GM12864 (cell line): ENCODE measurements around the gene LENEP.

ENCODE experiments used
- DNase-seq: peaks from one replicate; pipeline ENCODE4 v3.0.0-alpha.2; 2011; ENCODE audit warnings: low read depth
- H3K4me3 ChIP-seq: 2 replicates; pipeline ENCODE4 v1.5.1; 2011; ENCODE audit warnings: mild to moderate bottlenecking, low read depth, low read length, control low read depth
- TF ChIP-seq, protein P1 (sequence below): IDR thresholded peaks from 2 replicates; pipeline ENCODE4 v1.5.1; 2011; ENCODE audit warnings: low read depth, mild to moderate bottlenecking, moderate library complexity, low read length, control low read depth, inconsistent platforms; ENCODE audit errors: missing control alignments

Gene LENEP

DNA sequence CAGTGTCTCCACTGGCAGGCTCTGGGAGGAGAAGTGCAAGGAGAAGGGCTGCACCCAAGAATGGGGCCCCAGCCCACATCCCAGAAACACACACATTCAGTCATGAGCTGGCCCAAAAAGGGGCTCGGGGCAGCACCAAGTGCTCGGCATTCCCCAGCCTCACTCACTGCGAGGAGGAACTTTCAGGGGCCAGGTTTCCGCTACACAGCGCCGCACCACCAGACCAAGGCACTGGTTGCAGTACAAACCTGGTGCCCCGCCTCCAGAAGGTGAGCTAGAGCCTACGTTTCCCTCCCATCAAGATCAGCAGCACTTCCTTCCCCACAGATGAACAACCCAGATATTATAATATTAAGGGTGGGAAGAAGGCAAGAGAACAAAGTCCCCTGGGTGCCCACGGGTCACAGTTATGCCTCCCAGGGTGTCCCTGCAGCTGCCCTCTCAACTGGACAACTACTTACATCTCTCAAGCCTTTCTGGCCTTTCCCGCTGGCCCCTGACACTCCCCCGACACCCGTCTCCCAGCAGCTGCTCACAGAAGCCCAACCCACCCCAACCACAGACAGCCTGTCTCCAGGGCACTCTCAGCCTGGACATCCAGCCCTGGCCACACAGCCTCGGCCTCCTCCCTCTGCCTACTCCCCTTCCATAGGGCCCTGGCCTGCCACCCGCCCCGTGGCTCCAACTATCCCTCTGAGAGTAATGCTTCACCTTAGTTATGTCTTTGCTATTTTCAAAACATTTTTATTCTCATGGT lies 41.3 kb upstream of the LENEP start:
- H3K4me3 ChIP-seq, result no peak overlapping the region
- no peak for DNase-seq
- TF ChIP-seq, protein P1, sequence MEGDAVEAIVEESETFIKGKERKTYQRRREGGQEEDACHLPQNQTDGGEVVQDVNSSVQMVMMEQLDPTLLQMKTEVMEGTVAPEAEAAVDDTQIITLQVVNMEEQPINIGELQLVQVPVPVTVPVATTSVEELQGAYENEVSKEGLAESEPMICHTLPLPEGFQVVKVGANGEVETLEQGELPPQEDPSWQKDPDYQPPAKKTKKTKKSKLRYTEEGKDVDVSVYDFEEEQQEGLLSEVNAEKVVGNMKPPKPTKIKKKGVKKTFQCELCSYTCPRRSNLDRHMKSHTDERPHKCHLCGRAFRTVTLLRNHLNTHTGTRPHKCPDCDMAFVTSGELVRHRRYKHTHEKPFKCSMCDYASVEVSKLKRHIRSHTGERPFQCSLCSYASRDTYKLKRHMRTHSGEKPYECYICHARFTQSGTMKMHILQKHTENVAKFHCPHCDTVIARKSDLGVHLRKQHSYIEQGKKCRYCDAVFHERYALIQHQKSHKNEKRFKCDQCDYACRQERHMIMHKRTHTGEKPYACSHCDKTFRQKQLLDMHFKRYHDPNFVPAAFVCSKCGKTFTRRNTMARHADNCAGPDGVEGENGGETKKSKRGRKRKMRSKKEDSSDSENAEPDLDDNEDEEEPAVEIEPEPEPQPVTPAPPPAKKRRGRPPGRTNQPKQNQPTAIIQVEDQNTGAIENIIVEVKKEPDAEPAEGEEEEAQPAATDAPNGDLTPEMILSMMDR, result no peak

DNA sequence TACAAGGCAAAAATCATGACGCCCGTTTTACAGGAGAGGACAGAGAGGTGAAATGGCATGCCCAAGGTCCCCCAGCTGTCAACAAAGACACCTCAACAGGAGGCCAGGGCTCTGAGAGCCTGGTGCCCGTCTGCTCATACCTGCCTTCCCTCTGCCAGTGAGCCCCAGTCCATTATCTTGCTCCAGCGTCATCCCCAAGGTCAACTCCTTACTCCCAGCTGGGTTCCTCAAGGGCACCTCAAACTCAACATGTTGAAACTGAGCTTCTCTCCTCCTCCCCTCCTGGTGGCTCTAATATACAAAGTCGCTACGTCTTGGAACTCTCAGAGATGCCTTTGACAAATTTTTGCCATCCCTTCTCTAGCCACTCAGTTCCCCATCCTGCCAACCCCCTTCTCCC lies 40.7 kb upstream of the LENEP start:
- no peak for DNase-seq
- no peak overlapping the region for H3K4me3 ChIP-seq
- TF ChIP-seq, protein P1, result no peak

DNA sequence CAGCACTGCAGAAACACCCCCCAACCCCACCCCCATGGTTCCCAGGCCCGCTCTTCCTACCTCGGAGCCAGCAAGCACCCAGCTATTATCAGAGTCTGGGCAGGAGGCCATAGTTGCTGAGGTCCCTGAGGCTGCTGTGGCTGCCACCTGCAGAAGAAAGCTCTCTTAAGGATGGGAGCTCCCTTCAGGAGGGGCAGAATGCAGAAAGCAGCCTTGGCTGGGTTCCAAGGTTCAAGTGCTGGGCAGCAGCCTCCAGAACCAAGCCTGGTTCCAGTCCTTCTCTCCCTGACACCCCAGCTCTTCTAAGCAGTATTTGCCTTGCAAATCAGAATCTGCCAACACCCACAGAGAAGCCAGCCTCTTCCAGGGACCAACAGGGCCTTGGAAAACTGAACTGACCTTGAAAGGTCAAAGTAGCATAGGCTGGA lies 39.8 kb upstream of the LENEP start:
- no peak for DNase-seq
- TF ChIP-seq, protein P1, result no peak
- H3K4me3 ChIP-seq, result no peak overlapping the region

DNA sequence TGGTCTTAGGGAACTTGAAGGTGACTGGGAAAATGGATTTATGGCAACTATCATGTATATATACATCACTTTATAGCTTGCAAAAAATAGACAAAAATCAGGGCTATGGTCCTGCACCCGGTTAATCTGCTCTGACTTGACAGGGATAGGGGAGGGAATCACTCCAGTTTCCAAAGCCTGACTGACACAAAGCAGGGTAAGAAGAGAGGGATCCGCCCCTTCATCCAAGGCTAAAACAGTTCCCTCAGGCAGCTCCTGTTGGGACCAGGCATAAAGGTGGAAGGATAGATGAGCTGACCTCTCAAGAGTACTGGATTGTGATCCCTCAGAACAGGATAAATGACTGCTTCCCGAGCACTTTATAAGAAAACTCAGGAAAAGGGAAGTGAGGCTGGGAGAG lies 38.8 kb upstream of the LENEP start:
- H3K4me3 ChIP-seq, result no peak overlapping the region; the same call in 1 of the 2 replicates
- DNase-seq, result no peak
- TF ChIP-seq, protein P1, result no peak

DNA sequence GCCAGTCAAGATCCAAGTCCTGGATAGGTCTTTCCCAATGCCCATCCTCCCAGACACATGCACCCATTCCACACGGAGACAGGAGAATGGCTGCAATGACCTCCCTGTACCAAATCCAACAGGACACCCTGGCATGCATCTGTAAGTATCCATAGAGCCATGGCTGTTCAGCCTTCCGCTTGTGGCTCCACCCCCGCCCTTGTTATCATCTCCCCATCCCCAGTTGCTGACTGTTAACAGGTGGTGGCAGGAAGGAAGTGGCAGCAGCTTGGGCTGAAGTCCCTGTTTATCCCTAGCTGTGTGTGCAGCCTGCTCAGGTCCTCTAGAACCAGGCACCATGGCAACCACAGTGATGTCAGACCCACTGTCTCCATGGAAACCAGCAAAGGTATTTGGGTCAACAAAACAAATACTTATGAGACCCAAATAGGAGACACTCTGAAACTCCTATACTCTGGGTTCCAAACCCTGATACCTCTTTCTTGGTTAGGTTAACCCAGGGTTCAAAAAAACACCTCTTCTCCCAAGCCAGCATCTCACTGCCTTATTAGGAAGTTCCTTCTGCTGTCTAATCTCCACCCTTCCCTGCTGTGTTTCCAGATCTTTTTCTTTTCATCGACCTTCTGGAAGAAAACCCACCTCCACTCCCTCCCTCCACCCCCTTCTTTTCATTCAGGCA lies 38.2 kb upstream of the LENEP start:
- TF ChIP-seq, protein P1, result no peak
- peak overlapping the region; percentile 74 for H3K4me3 ChIP-seq
- no peak for DNase-seq

DNA sequence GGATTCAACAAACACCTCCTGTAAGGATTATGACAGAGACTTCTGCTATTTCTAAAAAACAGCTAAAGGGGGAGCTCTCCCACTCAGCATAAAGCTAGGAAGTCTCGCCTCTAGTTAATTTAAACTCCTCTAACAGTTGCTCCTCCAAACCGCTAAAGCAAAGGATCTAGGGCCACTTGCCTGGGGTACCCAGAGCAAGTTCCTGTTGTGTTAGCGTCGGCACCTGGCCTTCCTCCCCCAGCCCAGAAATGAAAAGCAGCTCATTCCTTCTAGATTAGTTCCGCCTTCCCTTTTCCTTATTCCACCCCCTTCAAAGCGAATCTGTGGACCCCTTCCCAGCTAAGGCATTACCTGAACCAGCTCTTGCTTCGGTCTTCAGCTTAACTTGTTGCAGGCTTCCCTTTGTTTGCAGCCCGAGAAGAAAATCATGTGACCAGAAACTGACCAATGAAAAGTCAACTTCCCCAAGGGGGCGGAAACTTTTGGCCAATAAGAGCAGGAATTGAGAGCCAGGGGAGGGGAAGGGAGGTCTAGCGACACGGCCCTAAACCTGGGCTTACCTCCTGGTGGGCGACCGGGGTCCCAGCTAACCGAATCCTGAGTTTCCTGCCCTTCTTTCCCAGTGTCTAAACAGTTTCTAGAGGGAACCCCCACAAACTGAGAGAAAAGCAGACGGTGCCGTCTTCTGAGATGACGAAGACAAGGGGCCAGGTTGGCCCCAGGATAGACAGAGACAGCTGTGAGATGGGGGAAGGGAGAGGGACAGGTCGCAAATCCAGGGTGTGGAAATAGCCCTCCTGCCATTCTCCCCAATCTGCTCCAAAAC lies 37.5 kb upstream of the LENEP start, which contains the start of gene PBXIP1:
Gene PBXIP1 (minus strand): TSS at position 382 of the 826 bp plus-strand sequence. CDS start 2,378 bp downstream, outside the sequence.
- TF ChIP-seq, protein P1, result peak; percentile 12

More for the DNA sequence above, 37.5 kb upstream of the LENEP start, which contains the start of gene PBXIP1:
- peak; percentile 79 for DNase-seq
- H3K4me3 ChIP-seq, result peak within 1 kb of the TSS; percentile 74
